Neural cell (in vitro differentiated cells): ENCODE measurements around the gene PNPLA2. TPM values are rescaled to one million over a fixed set of nuclear protein-coding genes. Genes with fewer than 3 reads are reported as not detected.

Experiments
- H2AFZ ChIP-seq: fragments of 200-600, 300-800 bp; sonication (generic), shearing (Covaris generic); 2 replicates; pipeline ENCODE4 v1.6.0; 2014; ENCODE audit warnings: low read depth, mild to moderate bottlenecking, antibody characterized with exemption, low read length, moderate library complexity
- H3F3A ChIP-seq: fragments of 200-600 bp; shearing (Covaris generic); 2 replicates; pipeline ENCODE4 v1.6.1; 2016; ENCODE audit warnings: mild to moderate bottlenecking, moderate library complexity, mixed read lengths, antibody characterized with exemption, low read length; ENCODE audit not compliant: insufficient read depth, poor library complexity, severe bottlenecking
- H3K27ac ChIP-seq: fragments of 200-600, 300-800 bp; sonication (generic), shearing (Covaris generic); 2 replicates; pipeline ENCODE4 v1.5.1; 2014; ENCODE audit warnings: mild to moderate bottlenecking, low read length, moderate library complexity
- H3K27me3 ChIP-seq: fragments of 300-800, 200-600 bp; sonication (generic), shearing (Covaris generic); 2 replicates; pipeline ENCODE4 v1.6.0; 2014; ENCODE audit warnings: mild to moderate bottlenecking, low read depth, low read length, moderate library complexity; ENCODE audit not compliant: insufficient read depth
- H3K36me3 ChIP-seq: fragments of 300-800, 200-600 bp; sonication (generic), shearing (Covaris generic); 2 replicates; pipeline ENCODE4 v1.5.1; 2014; ENCODE audit warnings: mild to moderate bottlenecking, antibody characterized with exemption, low read length, moderate library complexity; ENCODE audit not compliant: insufficient read depth
- H3K4me2 ChIP-seq: fragments of 300-800, 200-600 bp; sonication (generic), shearing (Covaris generic); 2 replicates; pipeline ENCODE4 v1.6.0; 2014; ENCODE audit warnings: mild to moderate bottlenecking, low read length
- H3K4me3 ChIP-seq: fragments of 300-800, 200-600 bp; sonication (generic), shearing (Covaris generic); 2 replicates; pipeline ENCODE4 v1.5.1; 2014; ENCODE audit warnings: mild to moderate bottlenecking, low read length, moderate library complexity
- H3K79me2 ChIP-seq: fragments of 200-600 bp; shearing (Covaris generic); replicated peaks from 2 replicates; pipeline ENCODE4 v1.6.0; 2014; ENCODE audit warnings: mild to moderate bottlenecking, low read length, moderate library complexity; ENCODE audit not compliant: insufficient read depth
- H3K9ac ChIP-seq: fragments of 300-800, 200-600 bp; sonication (generic), shearing (Covaris generic); 2 replicates; pipeline ENCODE4 v1.6.1; 2016; ENCODE audit warnings: mild to moderate bottlenecking, low read length, mixed read lengths
- H3K9me2 ChIP-seq: fragments of 200-600 bp; shearing (Covaris generic); 2 replicates; pipeline ENCODE4 v1.6.1; 2016; ENCODE audit warnings: mild to moderate bottlenecking, low read length, mixed read lengths; ENCODE audit not compliant: insufficient read depth
- H3K9me3 ChIP-seq: fragments of 200-600, 300-800 bp; sonication (generic), shearing (Covaris generic); 2 replicates; pipeline ENCODE4 v1.6.1; 2016; ENCODE audit warnings: mild to moderate bottlenecking, mixed run types, low read length, moderate library complexity, mixed read lengths
- H4K20me1 ChIP-seq: fragments of 200-600 bp; shearing (Covaris generic); 2 replicates; pipeline ENCODE4 v1.6.1; 2016; ENCODE audit warnings: mild to moderate bottlenecking, mixed run types; ENCODE audit not compliant: insufficient read depth
- EP300 ChIP-seq: fragments of 450-650 bp; conservative IDR thresholded peaks from 2 replicates; pipeline ENCODE4 v1.6.1; 2014; ENCODE audit warnings: antibody characterized with exemption, mild to moderate bottlenecking, moderate library complexity; ENCODE audit not compliant: poor library complexity, severe bottlenecking
- EZH2 ChIP-seq: fragments of 200-600, 300-800 bp; shearing (Covaris generic), sonication (generic); IDR thresholded peaks from 2 replicates; pipeline ENCODE4 v1.6.1; 2014; ENCODE audit warnings: antibody characterized with exemption, low read length, borderline replicate concordance, mild to moderate bottlenecking; ENCODE audit not compliant: insufficient read depth, poor library complexity, severe bottlenecking
- MXI1 ChIP-seq: fragments of 450-650 bp; conservative IDR thresholded peaks from 2 replicates; pipeline ENCODE4 v1.6.1; 2014; ENCODE audit warnings: antibody characterized with exemption, mild to moderate bottlenecking; ENCODE audit not compliant: poor library complexity, severe bottlenecking
- POLR2AphosphoS5 ChIP-seq: IDR thresholded peaks from 2 replicates; pipeline ENCODE4 v1.6.1; 2012
- RAD21 ChIP-seq: fragments of 450-650 bp; conservative IDR thresholded peaks from 2 replicates; pipeline ENCODE4 v1.6.1; 2014; ENCODE audit warnings: antibody characterized with exemption, mild to moderate bottlenecking, moderate library complexity
- SMC3 ChIP-seq: fragments of 450-650 bp; conservative IDR thresholded peaks from 2 replicates; pipeline ENCODE4 v1.6.1; 2014; ENCODE audit warnings: antibody characterized with exemption, mild to moderate bottlenecking, moderate library complexity; ENCODE audit not compliant: poor library complexity
- TAF1 ChIP-seq: IDR thresholded peaks from 2 replicates; pipeline ENCODE4 v1.6.1; 2012; ENCODE audit warnings: low read depth
- polyA plus RNA-seq: library from polyadenylated mRNA; depleted of rRNA; stranded (reverse); fragments of >200 nt; gene quantifications from 2 replicates; pipeline ENCODE4 v1.2.3, GENCODE V29; 2014
- TF ChIP-seq, protein P1 (sequence below): fragments of 450-650 bp; IDR thresholded peaks from 2 replicates; pipeline ENCODE4 v1.5.1; 2014; ENCODE audit warnings: antibody characterized with exemption, mild to moderate bottlenecking, moderate library complexity; ENCODE audit not compliant: poor library complexity, severe bottlenecking
- TF ChIP-seq, protein P2 (sequence below): IDR thresholded peaks from 2 replicates; pipeline ENCODE4 v1.6.1; 2012; ENCODE audit warnings: borderline replicate concordance

The PNPLA2 gene
- polyA plus RNA-seq, 1 donor from 2014 or later, result 7.8 TPM

DNA sequence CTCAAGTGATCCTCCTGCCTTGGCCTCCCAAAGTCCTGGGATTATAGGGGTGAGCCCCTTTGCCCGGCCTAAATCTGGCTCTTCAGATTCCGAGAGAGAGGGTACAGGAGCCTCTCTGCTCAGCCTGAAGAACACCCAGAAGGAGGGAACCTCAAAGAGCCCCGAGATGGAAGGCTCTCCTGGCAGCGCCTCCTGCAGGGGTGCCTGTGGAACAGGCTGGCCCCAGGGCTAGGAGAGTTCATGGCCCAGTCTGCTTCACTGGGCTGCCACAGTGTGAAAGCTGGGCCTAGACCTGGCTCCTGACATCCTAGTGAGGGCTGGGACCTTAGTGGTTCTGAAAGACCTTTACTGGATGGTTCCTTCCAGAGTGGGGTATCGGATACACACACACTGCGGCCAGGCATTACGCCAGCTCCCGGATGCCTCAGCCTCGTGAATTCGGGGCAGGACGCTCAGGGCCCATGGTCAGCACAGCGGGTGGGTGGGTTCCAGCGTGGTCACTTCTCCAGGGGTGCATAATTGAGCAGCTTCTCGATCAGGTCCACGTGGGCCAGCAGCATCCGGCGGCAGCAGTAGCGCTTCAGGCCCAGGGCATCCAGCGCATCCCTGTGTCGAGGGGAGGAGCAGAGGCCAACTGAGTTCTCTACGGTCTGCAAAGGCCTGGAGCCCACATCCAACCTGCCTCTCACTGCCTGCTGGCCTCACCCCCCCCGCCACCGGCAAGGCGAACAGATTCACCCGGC is 21.3 kb downstream of the PNPLA2 start:
- no peak overlapping the region for H2AFZ ChIP-seq
- no peak for TF ChIP-seq EZH2
- TF ChIP-seq, protein P1, sequence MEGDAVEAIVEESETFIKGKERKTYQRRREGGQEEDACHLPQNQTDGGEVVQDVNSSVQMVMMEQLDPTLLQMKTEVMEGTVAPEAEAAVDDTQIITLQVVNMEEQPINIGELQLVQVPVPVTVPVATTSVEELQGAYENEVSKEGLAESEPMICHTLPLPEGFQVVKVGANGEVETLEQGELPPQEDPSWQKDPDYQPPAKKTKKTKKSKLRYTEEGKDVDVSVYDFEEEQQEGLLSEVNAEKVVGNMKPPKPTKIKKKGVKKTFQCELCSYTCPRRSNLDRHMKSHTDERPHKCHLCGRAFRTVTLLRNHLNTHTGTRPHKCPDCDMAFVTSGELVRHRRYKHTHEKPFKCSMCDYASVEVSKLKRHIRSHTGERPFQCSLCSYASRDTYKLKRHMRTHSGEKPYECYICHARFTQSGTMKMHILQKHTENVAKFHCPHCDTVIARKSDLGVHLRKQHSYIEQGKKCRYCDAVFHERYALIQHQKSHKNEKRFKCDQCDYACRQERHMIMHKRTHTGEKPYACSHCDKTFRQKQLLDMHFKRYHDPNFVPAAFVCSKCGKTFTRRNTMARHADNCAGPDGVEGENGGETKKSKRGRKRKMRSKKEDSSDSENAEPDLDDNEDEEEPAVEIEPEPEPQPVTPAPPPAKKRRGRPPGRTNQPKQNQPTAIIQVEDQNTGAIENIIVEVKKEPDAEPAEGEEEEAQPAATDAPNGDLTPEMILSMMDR, result no peak
- TF ChIP-seq POLR2AphosphoS5, result no peak
- TF ChIP-seq TAF1, result no peak
- no peak for TF ChIP-seq EP300
- TF ChIP-seq MXI1, result no peak
- peaks cover 12% of the 10 kb centered on the region for H3K79me2 ChIP-seq

DNA sequence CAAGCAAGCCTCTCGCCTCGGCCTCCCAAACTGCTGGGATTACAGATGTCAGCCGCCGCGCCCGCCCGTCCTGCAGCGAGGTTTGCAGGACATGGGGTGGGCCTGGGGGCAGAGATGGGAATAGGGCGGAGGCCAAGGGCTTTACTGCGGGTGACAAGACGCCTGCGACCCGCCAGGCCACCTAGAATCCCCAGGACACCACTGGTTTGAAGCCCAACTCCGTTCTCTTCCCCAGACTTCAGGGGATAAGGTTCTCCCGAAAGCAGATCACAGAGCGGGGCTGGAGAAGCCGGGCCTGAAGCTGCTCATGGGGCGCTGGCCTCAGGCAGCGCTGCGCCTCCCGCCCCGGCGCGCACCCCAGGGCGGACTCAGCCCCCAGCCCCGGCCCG is 23.3 kb downstream of the PNPLA2 start:
- H2AFZ ChIP-seq, result no peak overlapping the region
- H3K4me2 ChIP-seq, result no peak overlapping the region
- peak overlapping the region; percentile 59 for H3K27ac ChIP-seq
- no peaks in the 10 kb centered on the region for H3K9me3 ChIP-seq
- peaks cover 4% of the 10 kb centered on the region for H3K27me3 ChIP-seq
- H3K9ac ChIP-seq, result peak overlapping the region; percentile 83
- no peaks in the 10 kb centered on the region for H4K20me1 ChIP-seq
- no peak for TF ChIP-seq POLR2AphosphoS5
- no peak for TF ChIP-seq EZH2
- TF ChIP-seq, protein P2, sequence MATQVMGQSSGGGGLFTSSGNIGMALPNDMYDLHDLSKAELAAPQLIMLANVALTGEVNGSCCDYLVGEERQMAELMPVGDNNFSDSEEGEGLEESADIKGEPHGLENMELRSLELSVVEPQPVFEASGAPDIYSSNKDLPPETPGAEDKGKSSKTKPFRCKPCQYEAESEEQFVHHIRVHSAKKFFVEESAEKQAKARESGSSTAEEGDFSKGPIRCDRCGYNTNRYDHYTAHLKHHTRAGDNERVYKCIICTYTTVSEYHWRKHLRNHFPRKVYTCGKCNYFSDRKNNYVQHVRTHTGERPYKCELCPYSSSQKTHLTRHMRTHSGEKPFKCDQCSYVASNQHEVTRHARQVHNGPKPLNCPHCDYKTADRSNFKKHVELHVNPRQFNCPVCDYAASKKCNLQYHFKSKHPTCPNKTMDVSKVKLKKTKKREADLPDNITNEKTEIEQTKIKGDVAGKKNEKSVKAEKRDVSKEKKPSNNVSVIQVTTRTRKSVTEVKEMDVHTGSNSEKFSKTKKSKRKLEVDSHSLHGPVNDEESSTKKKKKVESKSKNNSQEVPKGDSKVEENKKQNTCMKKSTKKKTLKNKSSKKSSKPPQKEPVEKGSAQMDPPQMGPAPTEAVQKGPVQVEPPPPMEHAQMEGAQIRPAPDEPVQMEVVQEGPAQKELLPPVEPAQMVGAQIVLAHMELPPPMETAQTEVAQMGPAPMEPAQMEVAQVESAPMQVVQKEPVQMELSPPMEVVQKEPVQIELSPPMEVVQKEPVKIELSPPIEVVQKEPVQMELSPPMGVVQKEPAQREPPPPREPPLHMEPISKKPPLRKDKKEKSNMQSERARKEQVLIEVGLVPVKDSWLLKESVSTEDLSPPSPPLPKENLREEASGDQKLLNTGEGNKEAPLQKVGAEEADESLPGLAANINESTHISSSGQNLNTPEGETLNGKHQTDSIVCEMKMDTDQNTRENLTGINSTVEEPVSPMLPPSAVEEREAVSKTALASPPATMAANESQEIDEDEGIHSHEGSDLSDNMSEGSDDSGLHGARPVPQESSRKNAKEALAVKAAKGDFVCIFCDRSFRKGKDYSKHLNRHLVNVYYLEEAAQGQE, result no peak
- TF ChIP-seq SMC3, result no peak
- TF ChIP-seq, protein P1, result no peak
- no peak for TF ChIP-seq TAF1
- TF ChIP-seq RAD21, result no peak
- no peak for TF ChIP-seq EP300
- TF ChIP-seq MXI1, result no peak
- peak overlapping the region; percentile 88 for H3K4me3 ChIP-seq
- H3F3A ChIP-seq, result no peaks in the 10 kb centered on the region
- no peaks in the 10 kb centered on the region for H3K9me2 ChIP-seq
- H3K36me3 ChIP-seq, result no peaks in the 10 kb centered on the region
- H3K79me2 ChIP-seq, result peaks cover 12% of the 10 kb centered on the region

More for the DNA sequence above, 21.3 kb downstream of the PNPLA2 start:
- no peak overlapping the region for H3K4me2 ChIP-seq
- no peaks in the 10 kb centered on the region for H4K20me1 ChIP-seq
- no peaks in the 10 kb centered on the region for H3K36me3 ChIP-seq
- no peak overlapping the region for H3K27ac ChIP-seq
- H3K9ac ChIP-seq, result no peak overlapping the region
- H3K9me2 ChIP-seq, result no peaks in the 10 kb centered on the region
- H3F3A ChIP-seq, result no peaks in the 10 kb centered on the region
- H3K4me3 ChIP-seq, result no peak overlapping the region
- H3K27me3 ChIP-seq, result peaks cover 4% of the 10 kb centered on the region
- no peaks in the 10 kb centered on the region for H3K9me3 ChIP-seq
